MCF 10A (cell line): ENCODE results near the gene AMDHD2. TPM values are rescaled to one million over a fixed set of nuclear protein-coding genes. Genes with fewer than 3 reads are reported as not detected.

ENCODE experiments used
- BruUV-seq: library from RNA; stranded (reverse); fragments of 400-500 nt; replicated peaks from 2 replicates; lab custom pipeline; 2021; lab: Mats Ljungman, UMichigan
- CTCF ChIA-PET: fragments of 300-600 bp; sonication (Branson Sonifier 250); formaldehyde crosslinking; extraction: SDS; loops from one replicate; lab custom pipeline; 2021; ENCODE audit warnings: antibody characterized with exemption, inconsistent platforms; lab: Yijun Ruan, JAX
- POLR2A ChIA-PET: fragments of 300-600, 350-650 bp; sonication (Branson Sonifier 250); formaldehyde crosslinking; extraction: SDS; loops from one replicate; lab custom pipeline; 2020; ENCODE audit warnings: antibody characterized with exemption, inconsistent platforms; lab: Yijun Ruan, JAX
- DNase-seq: peaks from one replicate; pipeline ENCODE4 v3.0.0-alpha.2; 2018; ENCODE audit not compliant: unreplicated experiment
- H3K27ac Mint-ChIP-seq: one replicate; pipeline ENCODE4 v1.8.0; 2022; ENCODE audit warnings: mild to moderate bottlenecking, low read depth, mixed read lengths; ENCODE audit not compliant: unreplicated experiment
- H3K27me3 Mint-ChIP-seq: one replicate; pipeline ENCODE4 v1.8.0; 2022; ENCODE audit warnings: mixed read lengths; ENCODE audit not compliant: insufficient read depth, unreplicated experiment
- H3K36me3 Mint-ChIP-seq: one replicate; pipeline ENCODE4 v1.8.0; 2022; ENCODE audit warnings: mild to moderate bottlenecking, moderate library complexity, mixed read lengths; ENCODE audit not compliant: insufficient read depth, unreplicated experiment
- H3K4me1 Mint-ChIP-seq: one replicate; pipeline ENCODE4 v1.8.0; 2022; ENCODE audit warnings: mixed read lengths; ENCODE audit not compliant: insufficient read depth, unreplicated experiment
- H3K4me3 Mint-ChIP-seq: one replicate; pipeline ENCODE4 v1.8.0; 2022; ENCODE audit warnings: mild to moderate bottlenecking, moderate library complexity, mixed read lengths; ENCODE audit not compliant: unreplicated experiment
- H3K9me3 Mint-ChIP-seq: one replicate; pipeline ENCODE4 v1.8.0; 2022; ENCODE audit warnings: mixed read lengths; ENCODE audit not compliant: unreplicated experiment
- intact Hi-C: fragments of 100-400 bp; cut with micrococcal nuclease; formaldehyde crosslinking; loops from 2 replicates; pipeline ENCODE4 v1.14.1; 2022
- total RNA-seq: library from RNA; stranded (reverse); gene quantifications from 2 replicates; pipeline ENCODE4 v1.2.3, GENCODE V29; 2022
- TF ChIP-seq, protein P1 (sequence below): fragments of 200-600 bp; IDR thresholded peaks from one replicate; pipeline ENCODE4 v1.8.0; 2022; ENCODE audit warnings: antibody characterized with exemption, mild to moderate bottlenecking; ENCODE audit not compliant: unreplicated experiment

The AMDHD2 gene
- total RNA-seq, 1 experiment from 2014 or later, result 15.8 TPM

DNA sequence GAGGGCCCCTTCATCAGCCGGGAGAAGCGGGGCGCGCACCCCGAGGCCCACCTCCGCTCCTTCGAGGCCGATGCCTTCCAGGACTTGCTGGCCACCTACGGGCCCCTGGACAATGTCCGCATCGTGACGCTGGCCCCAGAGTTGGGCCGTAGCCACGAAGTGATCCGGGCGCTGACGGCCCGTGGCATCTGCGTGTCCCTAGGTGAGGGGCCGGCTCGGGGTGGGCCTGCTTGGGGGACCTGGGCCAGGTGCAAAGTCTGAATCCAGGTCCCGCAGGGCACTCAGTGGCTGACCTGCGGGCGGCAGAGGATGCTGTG is 7.6 kb downstream of the AMDHD2 start:
- CTCF ChIA-PET, result no interaction called here
- H3K36me3 Mint-ChIP-seq, result peaks cover 43% of the 10 kb centered on the region
- BruUV-seq, result no TSS peak

DNA sequence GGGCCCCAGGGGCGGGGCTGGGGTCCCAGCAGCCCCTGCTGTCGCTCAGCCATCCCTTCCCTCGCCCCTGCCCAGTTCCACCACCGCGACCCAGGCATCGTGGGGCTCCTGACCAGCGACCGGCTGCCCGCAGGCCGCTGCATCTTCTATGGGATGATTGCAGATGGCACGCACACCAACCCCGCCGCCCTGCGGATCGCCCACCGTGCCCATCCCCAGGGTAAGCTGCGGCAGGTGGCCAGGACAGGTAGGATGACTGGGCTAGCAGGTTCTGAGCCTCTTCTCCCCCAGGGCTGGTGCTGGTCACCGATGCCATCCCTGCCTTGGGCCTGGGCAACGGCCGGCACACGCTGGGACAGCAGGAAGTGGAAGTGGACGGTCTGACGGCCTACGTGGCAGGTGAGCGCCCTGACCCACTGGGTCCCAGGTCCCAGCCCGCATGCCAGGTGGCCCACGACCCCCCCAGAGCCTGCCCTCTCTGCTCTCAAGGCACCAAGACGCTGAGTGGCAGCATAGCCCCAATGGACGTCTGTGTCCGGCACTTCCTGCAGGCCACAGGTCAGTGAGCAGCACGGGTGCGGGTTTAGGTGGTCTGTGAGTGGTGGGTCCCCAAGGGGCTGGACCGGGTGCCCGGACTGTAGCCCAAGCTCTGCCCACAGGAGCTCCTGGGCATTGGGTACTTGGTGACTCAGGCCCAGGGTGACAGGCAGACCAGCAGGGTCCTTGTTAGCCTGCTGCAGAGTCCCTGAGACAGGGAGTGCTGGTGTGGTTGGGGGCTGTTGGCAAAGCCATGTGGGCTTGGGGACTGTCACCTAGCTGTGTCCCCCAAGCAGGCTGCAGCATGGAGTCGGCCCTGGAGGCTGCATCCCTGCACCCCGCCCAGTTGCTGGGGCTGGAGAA is 8.2 kb downstream of the AMDHD2 start:
- DNase-seq, result no peak
- Mint-ChIP-seq H3K9me3 (no peaks in the 10 kb centered on the region), H3K4me3 (no peak overlapping the region), H3K27me3 (no peaks in the 10 kb centered on the region), H3K27ac (no peak overlapping the region), H3K4me1 (peaks cover 25% of the 10 kb centered on the region), H3K36me3 (peaks cover 37% of the 10 kb centered on the region)
- TF ChIP-seq, protein P1, sequence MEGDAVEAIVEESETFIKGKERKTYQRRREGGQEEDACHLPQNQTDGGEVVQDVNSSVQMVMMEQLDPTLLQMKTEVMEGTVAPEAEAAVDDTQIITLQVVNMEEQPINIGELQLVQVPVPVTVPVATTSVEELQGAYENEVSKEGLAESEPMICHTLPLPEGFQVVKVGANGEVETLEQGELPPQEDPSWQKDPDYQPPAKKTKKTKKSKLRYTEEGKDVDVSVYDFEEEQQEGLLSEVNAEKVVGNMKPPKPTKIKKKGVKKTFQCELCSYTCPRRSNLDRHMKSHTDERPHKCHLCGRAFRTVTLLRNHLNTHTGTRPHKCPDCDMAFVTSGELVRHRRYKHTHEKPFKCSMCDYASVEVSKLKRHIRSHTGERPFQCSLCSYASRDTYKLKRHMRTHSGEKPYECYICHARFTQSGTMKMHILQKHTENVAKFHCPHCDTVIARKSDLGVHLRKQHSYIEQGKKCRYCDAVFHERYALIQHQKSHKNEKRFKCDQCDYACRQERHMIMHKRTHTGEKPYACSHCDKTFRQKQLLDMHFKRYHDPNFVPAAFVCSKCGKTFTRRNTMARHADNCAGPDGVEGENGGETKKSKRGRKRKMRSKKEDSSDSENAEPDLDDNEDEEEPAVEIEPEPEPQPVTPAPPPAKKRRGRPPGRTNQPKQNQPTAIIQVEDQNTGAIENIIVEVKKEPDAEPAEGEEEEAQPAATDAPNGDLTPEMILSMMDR, result no peak
- intact Hi-C loops, result no loop called here
- ChIA-PET CTCF (no interaction called here), POLR2A (no interaction called here)
- BruUV-seq, result no TSS peak

More for the DNA sequence above, 7.6 kb downstream of the AMDHD2 start:
- POLR2A ChIA-PET, result no interaction called here
- TF ChIP-seq, protein P1, result no peak
- Mint-ChIP-seq H3K9me3 (no peaks in the 10 kb centered on the region), H3K27me3 (no peaks in the 10 kb centered on the region), H3K4me1 (peaks cover 24% of the 10 kb centered on the region), H3K4me3 (no peak overlapping the region), H3K27ac (no peak overlapping the region)
- DNase-seq, result no peak
- intact Hi-C loops, result no loop called here

DNA sequence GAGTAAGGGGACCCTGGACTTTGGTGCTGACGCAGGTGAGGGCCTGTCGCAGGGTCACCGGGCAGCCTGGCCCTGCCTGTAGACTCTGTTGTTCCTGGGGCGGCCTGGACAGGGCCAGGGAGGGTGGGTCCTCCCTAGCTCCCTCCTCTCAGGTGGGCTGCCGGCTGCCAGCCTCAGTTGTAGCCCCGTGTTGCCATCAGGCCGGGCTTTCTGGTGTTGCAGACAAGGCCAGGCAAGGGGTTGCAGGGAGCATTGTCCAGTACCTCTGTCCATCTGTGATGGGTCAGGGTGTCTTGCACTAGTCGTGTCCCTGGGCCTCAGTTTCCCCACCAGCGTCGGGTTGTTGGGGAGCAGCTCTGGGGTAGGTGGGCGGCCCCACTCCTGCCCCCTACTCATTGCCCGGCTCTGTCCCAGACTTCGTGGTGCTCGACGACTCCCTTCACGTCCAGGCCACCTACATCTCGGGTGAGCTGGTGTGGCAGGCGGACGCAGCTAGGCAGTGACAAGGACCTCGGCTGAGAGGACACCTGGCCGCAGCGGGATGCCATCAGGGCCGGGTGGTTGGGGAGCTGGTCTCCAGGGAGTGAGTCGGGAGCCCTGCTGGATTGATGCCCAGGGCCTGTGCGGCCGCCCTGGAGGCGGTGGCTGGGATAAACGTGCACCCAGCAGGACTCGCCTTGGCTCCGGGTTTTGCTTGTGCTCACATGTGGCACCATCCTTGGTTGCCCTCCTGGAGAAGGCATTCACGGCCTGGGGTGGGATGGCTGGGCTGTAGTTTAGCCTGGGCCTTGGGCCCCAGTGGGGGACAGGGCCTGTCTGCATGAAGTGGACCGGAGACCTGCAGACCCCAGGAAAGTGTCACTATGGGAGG is 9.1 kb downstream of the AMDHD2 start:
- Mint-ChIP-seq H3K9me3 (no peaks in the 10 kb centered on the region), H3K27me3 (no peaks in the 10 kb centered on the region), H3K36me3 (peaks cover 28% of the 10 kb centered on the region), H3K27ac (no peak overlapping the region), H3K4me1 (peaks cover 23% of the 10 kb centered on the region), H3K4me3 (no peak overlapping the region)
- TF ChIP-seq, protein P1, result no peak
- no TSS peak for BruUV-seq
- intact Hi-C loops, result no loop called here
- ChIA-PET POLR2A (interaction anchor here (0.7 kb wide), 1 partner anchor 62 kb away, joined by 3 read pairs; no protein-coding TSS in a partner anchor), CTCF (no interaction called here)
- DNase-seq, result no peak
